Endothelial cell of umbilical vein (primary cell): ENCODE measurements around the gene SREK1IP1. TPM values are rescaled to one million over a fixed set of nuclear protein-coding genes. Genes with fewer than 3 reads are reported as not detected.

ENCODE experiments used
- BruUV-seq: library from RNA; stranded (reverse); fragments of 400-500 nt; replicated peaks from 2 replicates; lab custom pipeline; 2021; lab: Mats Ljungman, UMichigan
- CTCF ChIA-PET: fragments of 300-600, 350-600 bp; sonication (Branson Sonifier 250); formaldehyde crosslinking; loops from one replicate; lab custom pipeline; 2021; ENCODE audit warnings: antibody characterized with exemption, inconsistent platforms; lab: Charles Lee
- POLR2A ChIA-PET: fragments of 300-600, 350-600 bp; sonication (Branson Sonifier 250); formaldehyde crosslinking; loops from one replicate; lab custom pipeline; 2021; ENCODE audit warnings: antibody characterized with exemption, inconsistent platforms; lab: Charles Lee
- DNase-seq: peaks from one replicate; pipeline ENCODE4 v3.0.0-alpha.2; 2011; ENCODE audit warnings: low read depth, low spot score
- FAIRE-seq: peaks from 2 replicates; lab custom pipeline; 2011; peaks lifted over from hg19 to GRCh38; lab: Jason Lieb, UNC
- H2AFZ ChIP-seq: 2 replicates; pipeline ENCODE4 v1.6.0; 2012; ENCODE audit warnings: low read depth, low read length, control low read depth, inconsistent platforms
- H3K27ac ChIP-seq: 2 replicates; pipeline ENCODE4 v1.5.1; 2011; ENCODE audit warnings: low read depth, mild to moderate bottlenecking, control low read depth, low read length, moderate library complexity; ENCODE audit not compliant: insufficient read depth
- H3K27me3 ChIP-seq, 2 experiments: 2 replicates each; pipeline versions ENCODE4 v1.6.0 to v1.6.1; 2011; ENCODE audit warnings: low read length in 2 of 2, mixed read lengths in 1 of 2; ENCODE audit not compliant: control insufficient read depth in 2 of 2, insufficient read depth in 2 of 2
- H3K36me3 ChIP-seq, 2 experiments: 2 replicates in 1 of 2; 3 replicates in 1 of 2; pipeline ENCODE4 v1.5.1; 2011; ENCODE audit warnings: low read length in 2 of 2, mild to moderate bottlenecking in 1 of 2, moderate library complexity in 1 of 2; ENCODE audit not compliant: control insufficient read depth in 2 of 2, insufficient read depth in 2 of 2; ENCODE audit errors: extremely low read depth in 1 of 2
- H3K4me1 ChIP-seq: 3 replicates; pipeline ENCODE4 v1.5.1; 2011; ENCODE audit warnings: mild to moderate bottlenecking, low read length; ENCODE audit not compliant: control insufficient read depth, insufficient read depth; ENCODE audit errors: extremely low read depth
- H3K4me2 ChIP-seq: 2 replicates; pipeline ENCODE4 v1.6.1; 2011; ENCODE audit warnings: low read length, control low read depth, mixed read lengths; ENCODE audit not compliant: insufficient read depth
- H3K4me3 ChIP-seq, 3 experiments: fragments of 200-600 bp in 1 of 3; sonication (generic), shearing (Covaris generic) in 1 of 3; replicated peaks in 1 of 3; 2 replicates each; pipeline ENCODE4 v1.5.1; 2011 to 2016; ENCODE audit warnings: control low read depth in 3 of 3, low read length in 3 of 3, mild to moderate bottlenecking in 2 of 3, inconsistent platforms in 1 of 3, low read depth in 1 of 3, moderate library complexity in 1 of 3; ENCODE audit not compliant: insufficient read depth in 1 of 3
- H3K79me2 ChIP-seq: 2 replicates; pipeline ENCODE4 v1.6.0; 2012; ENCODE audit warnings: low read length, inconsistent platforms; ENCODE audit not compliant: control insufficient read depth, insufficient read depth
- H3K9ac ChIP-seq: replicated peaks from 2 replicates; pipeline ENCODE3; 2011; ENCODE audit warnings: low read length, control low read depth; ENCODE audit not compliant: insufficient read depth; ENCODE audit errors: extremely low read depth
- H3K9me1 ChIP-seq: replicated peaks from 3 replicates; pipeline ENCODE4 v1.6.0; 2011; ENCODE audit warnings: mild to moderate bottlenecking, low read length; ENCODE audit not compliant: control insufficient read depth, insufficient read depth; ENCODE audit errors: extremely low read depth
- H3K9me3 ChIP-seq: replicated peaks from 2 replicates; pipeline ENCODE4 v1.5.1; 2012; ENCODE audit warnings: low read length, inconsistent platforms; ENCODE audit not compliant: control insufficient read depth, insufficient read depth
- H4K20me1 ChIP-seq: replicated peaks from 2 replicates; pipeline ENCODE3; 2011; ENCODE audit warnings: mild to moderate bottlenecking, low read length; ENCODE audit not compliant: control insufficient read depth, insufficient read depth; ENCODE audit errors: extremely low read depth
- EZH2 ChIP-seq: IDR thresholded peaks from 2 replicates; pipeline ENCODE4 v1.6.1; 2012; ENCODE audit warnings: borderline replicate concordance, low read depth, mild to moderate bottlenecking, moderate library complexity, low read length, inconsistent platforms; ENCODE audit not compliant: severe bottlenecking
- FOS ChIP-seq: IDR thresholded peaks from 2 replicates; pipeline ENCODE4 v1.6.1; 2011; ENCODE audit warnings: mild to moderate bottlenecking, low read length, moderate library complexity, borderline replicate concordance; ENCODE audit not compliant: insufficient read depth
- GATA2 ChIP-seq: IDR thresholded peaks from 2 replicates; pipeline ENCODE4 v1.7.0; 2011; ENCODE audit warnings: low read depth, mild to moderate bottlenecking, moderate library complexity, mixed read lengths, low read length; ENCODE audit not compliant: insufficient read length, insufficient read depth
- JUN ChIP-seq: IDR thresholded peaks from 2 replicates; pipeline ENCODE4 v1.6.1; 2011; ENCODE audit warnings: borderline replicate concordance, low read depth; ENCODE audit not compliant: insufficient read length, insufficient read depth
- MYC ChIP-seq: IDR thresholded peaks from one replicate; pipeline ENCODE4 v1.6.1; 2011; ENCODE audit warnings: mild to moderate bottlenecking, low read depth, low read length
- POLR2A ChIP-seq: IDR thresholded peaks from 2 replicates; pipeline ENCODE4 v1.6.1; 2012; ENCODE audit warnings: low read depth, mild to moderate bottlenecking, control low read depth, low read length
- POLR2AphosphoS5 ChIP-seq: IDR thresholded peaks from 2 replicates; pipeline ENCODE4 v1.6.1; 2012; ENCODE audit warnings: low read depth, mild to moderate bottlenecking, control low read depth, low read length, moderate library complexity; ENCODE audit not compliant: insufficient read depth
- dilution Hi-C: fragments of 300-500 bp; cut with MboI; formaldehyde crosslinking; loops from one replicate; pipeline ENCODE4 v1.15.0; 2019; ENCODE audit warnings: low sequenced_read_pairs; ENCODE audit not compliant: extremely low pct_ligation_motif_present
- intact Hi-C: fragments of 100-400 bp; cut with micrococcal nuclease; formaldehyde crosslinking; loops from one replicate; pipeline ENCODE4 v1.10.0; 2022
- polyA plus RNA-seq, 4 experiments: library from polyadenylated mRNA; depleted of rRNA in 3 of 4; stranded (reverse) in 3 of 4; unstranded in 1 of 4; fragments of >200 nt; gene quantifications; 2 replicates each; pipeline versions ENCODE4 v1.2.1 to v1.2.3, GENCODE V29; 2011 to 2012; ENCODE audit warnings: missing spikeins in 1 of 4
- total RNA-seq: library from RNA; stranded (reverse); gene quantifications from 2 replicates; pipeline ENCODE4 v1.2.3, GENCODE V29; 2021
- TF ChIP-seq, protein P1 (sequence below), 2 donors: IDR thresholded peaks; 1 replicate in 1 of 2; 2 replicates in 1 of 2; pipeline ENCODE4 v1.5.1; 2011; ENCODE audit warnings: low read length in 2 of 2, mild to moderate bottlenecking in 2 of 2, moderate library complexity in 2 of 2, control low read depth in 1 of 2, inconsistent platforms in 1 of 2, low read depth in 1 of 2; ENCODE audit not compliant: insufficient read depth in 1 of 2; ENCODE audit errors: extremely low read depth in 1 of 2
- TF ChIP-seq, protein P2 (sequence below): IDR thresholded peaks from 2 replicates; pipeline ENCODE4 v1.6.1; 2011; ENCODE audit not compliant: insufficient read depth, insufficient read length

The SREK1IP1 gene
- total and polyA plus RNA-seq, 2 donors (not counting 3 experiments of a cell fraction or from before 2014, with no cell fraction given), result 6.3 to 17.8 TPM

DNA sequence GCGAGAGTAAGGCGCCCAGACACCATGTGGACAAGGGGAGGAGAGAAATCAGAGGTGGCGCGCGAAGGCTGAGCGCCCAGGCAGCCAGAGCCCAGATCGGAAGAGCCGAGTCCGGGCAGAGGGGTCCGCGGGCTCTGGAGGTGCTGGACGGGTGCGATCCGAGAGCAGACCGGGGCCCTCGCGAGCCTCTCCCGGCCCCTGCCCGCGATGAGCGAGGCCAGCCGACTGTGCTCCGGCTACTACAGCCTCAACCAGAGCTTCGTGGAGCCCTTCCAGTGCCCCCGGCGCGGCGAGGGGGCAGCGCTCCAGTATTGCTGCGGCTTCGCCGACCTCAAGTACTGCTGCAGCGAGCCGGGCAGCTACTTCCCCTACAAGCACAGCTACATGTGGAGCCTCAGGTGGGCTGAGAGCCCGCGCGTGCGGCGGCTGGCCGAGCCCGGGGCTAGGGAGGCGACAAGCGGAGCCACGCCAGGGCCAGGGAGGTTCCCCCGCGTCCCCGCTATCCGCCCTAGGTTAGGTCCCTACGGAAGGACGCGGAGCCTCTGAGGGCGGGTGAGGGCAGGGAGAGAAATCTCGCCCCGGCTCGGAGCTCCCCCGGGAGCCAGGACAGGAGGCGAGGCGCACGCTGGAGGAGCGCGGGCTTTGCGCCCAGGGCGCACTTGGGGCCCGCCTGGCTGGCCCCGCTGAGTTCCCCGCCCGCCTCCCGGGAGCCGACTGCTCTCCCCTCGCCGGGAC is 77.9 kb downstream of the SREK1IP1 start, which contains the start of gene SHISAL2B:
Gene SHISAL2B, plus strand, starts transcription at position 87 of the 735 bp plus-strand sequence. Its CDS starts 121 bp downstream, at position 208.
- FAIRE-seq, result no peak
- no TSS peak for BruUV-seq
- H2AFZ ChIP-seq, result peak within 1 kb of the TSS; percentile 50
- POLR2A ChIA-PET, result no interaction called here
- peak within 1 kb of the TSS in 2 of 3 experiments; percentile 20 to 21 for H3K4me3 ChIP-seq
- intact Hi-C loops, result no loop called here
- peak; percentile 10 for DNase-seq
- H3K4me1 ChIP-seq, result peaks cover 7% of the 10 kb centered on the region
- H3K27me3 ChIP-seq, result peaks cover 33 to 53% of the 10 kb centered on the region in 2 experiments
- no peak within 1 kb of the TSS for H3K27ac ChIP-seq
- no peaks in the 10 kb centered on the region for H4K20me1 ChIP-seq
- H3K4me2 ChIP-seq, result peak within 1 kb of the TSS; percentile 63
- no peaks in the 10 kb centered on the region for H3K36me3 ChIP-seq
- no peaks in the 10 kb centered on the region for H3K79me2 ChIP-seq
- H3K9me1 ChIP-seq, result no peaks in the 10 kb centered on the region
- dilution Hi-C loops, result no loop called here
- H3K9ac ChIP-seq, result no peak within 1 kb of the TSS
- TF ChIP-seq MYC, result no peak
- peak; percentile 75 for TF ChIP-seq EZH2
- no peak for TF ChIP-seq POLR2A
- H3K9me3 ChIP-seq, result no peaks in the 10 kb centered on the region
- CTCF ChIA-PET, result no interaction called here

DNA sequence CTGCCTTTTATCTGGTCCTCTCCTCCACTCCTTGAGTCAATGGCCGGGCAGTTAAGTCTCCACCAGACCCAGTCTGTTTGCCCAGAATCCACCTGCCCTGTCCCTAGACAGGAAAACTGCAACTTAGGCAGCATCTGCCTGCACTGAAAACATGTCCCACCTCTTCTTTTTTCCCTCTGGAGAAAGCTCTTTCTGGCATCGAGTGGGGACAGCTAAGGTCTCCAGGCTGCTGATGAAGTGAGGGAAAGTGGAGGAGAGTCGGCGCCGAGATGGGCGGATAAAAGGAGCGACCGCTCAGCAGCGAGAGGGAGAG is 78.4 kb downstream of the SREK1IP1 start:
- H3K79me2 ChIP-seq, result no peaks in the 10 kb centered on the region
- H3K4me2 ChIP-seq, result peak overlapping the region; percentile 63
- CTCF ChIA-PET, result no interaction called here
- DNase-seq, result peak; percentile 3
- H3K9me1 ChIP-seq, result no peaks in the 10 kb centered on the region
- H4K20me1 ChIP-seq, result no peaks in the 10 kb centered on the region
- peaks cover 7% of the 10 kb centered on the region for H3K4me1 ChIP-seq
- no TSS peak for BruUV-seq
- TF ChIP-seq POLR2A, result no peak
- no peak for TF ChIP-seq POLR2AphosphoS5
- no peak for TF ChIP-seq JUN
- TF ChIP-seq EZH2, result no peak
- TF ChIP-seq GATA2, result no peak
- TF ChIP-seq, protein P1, sequence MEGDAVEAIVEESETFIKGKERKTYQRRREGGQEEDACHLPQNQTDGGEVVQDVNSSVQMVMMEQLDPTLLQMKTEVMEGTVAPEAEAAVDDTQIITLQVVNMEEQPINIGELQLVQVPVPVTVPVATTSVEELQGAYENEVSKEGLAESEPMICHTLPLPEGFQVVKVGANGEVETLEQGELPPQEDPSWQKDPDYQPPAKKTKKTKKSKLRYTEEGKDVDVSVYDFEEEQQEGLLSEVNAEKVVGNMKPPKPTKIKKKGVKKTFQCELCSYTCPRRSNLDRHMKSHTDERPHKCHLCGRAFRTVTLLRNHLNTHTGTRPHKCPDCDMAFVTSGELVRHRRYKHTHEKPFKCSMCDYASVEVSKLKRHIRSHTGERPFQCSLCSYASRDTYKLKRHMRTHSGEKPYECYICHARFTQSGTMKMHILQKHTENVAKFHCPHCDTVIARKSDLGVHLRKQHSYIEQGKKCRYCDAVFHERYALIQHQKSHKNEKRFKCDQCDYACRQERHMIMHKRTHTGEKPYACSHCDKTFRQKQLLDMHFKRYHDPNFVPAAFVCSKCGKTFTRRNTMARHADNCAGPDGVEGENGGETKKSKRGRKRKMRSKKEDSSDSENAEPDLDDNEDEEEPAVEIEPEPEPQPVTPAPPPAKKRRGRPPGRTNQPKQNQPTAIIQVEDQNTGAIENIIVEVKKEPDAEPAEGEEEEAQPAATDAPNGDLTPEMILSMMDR (IDR thresholded peaks at IDR 0.05; ENCODE audit: extremely low read depth in 1 of 2, insufficient read depth in 1 of 2, low read depth in 1 of 2, low read length in 2 of 2), result no peak
- no peak for TF ChIP-seq FOS
- no peak for TF ChIP-seq MYC
- TF ChIP-seq, protein P2, sequence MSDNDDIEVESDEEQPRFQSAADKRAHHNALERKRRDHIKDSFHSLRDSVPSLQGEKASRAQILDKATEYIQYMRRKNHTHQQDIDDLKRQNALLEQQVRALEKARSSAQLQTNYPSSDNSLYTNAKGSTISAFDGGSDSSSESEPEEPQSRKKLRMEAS, result no peak
- H3K9ac ChIP-seq, result no peak overlapping the region
- dilution Hi-C loops, result no loop called here
- H3K27me3 ChIP-seq, result peaks cover 33 to 53% of the 10 kb centered on the region in 2 experiments
- H3K9me3 ChIP-seq, result no peaks in the 10 kb centered on the region
- H3K4me3 ChIP-seq, result no peak overlapping the region
- H3K36me3 ChIP-seq, result no peaks in the 10 kb centered on the region
- H3K27ac ChIP-seq, result no peak overlapping the region
- FAIRE-seq, result no peak
- intact Hi-C loops, result no loop called here
- POLR2A ChIA-PET, result no interaction called here
- peak overlapping the region; percentile 50 for H2AFZ ChIP-seq
